ENCODE data around the gene ZNG1E.
"Not testable (repeated sequence)": the region's sequence is repeated elsewhere in the genome, so short reads cannot be mapped to it uniquely, and the experiment has no call there.

DNA sequence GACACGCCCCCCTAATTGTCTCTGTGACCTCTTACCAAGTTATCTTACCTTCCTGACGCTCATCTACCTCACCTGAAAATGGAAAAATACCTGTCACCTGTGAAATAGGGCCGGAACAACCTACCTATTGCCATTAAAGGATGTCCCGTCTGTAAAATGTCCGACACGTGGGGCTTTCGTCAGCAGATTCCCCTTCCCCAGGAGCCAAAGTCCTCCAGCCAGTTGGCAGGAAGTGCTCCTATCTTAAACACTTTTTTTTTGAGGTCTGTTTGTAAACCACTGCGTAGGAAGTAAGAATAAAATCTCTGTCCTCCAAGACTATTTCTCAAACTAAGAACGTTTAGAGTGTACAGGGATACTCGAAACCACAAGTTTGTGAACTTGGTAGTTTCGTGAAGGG is 661 bp downstream of the ZNG1E start:
- TF ChIP-seq, protein P1, sequence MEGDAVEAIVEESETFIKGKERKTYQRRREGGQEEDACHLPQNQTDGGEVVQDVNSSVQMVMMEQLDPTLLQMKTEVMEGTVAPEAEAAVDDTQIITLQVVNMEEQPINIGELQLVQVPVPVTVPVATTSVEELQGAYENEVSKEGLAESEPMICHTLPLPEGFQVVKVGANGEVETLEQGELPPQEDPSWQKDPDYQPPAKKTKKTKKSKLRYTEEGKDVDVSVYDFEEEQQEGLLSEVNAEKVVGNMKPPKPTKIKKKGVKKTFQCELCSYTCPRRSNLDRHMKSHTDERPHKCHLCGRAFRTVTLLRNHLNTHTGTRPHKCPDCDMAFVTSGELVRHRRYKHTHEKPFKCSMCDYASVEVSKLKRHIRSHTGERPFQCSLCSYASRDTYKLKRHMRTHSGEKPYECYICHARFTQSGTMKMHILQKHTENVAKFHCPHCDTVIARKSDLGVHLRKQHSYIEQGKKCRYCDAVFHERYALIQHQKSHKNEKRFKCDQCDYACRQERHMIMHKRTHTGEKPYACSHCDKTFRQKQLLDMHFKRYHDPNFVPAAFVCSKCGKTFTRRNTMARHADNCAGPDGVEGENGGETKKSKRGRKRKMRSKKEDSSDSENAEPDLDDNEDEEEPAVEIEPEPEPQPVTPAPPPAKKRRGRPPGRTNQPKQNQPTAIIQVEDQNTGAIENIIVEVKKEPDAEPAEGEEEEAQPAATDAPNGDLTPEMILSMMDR (optimal IDR thresholded peaks at IDR 0.05 in 1 of 3, IDR thresholded peaks at IDR 0.05 in 1 of 3, conservative IDR thresholded peaks at IDR 0.05 in 1 of 3; ENCODE audit: extremely low read depth in 1 of 3, insufficient read depth in 2 of 3, low read length in 3 of 3): not testable (repeated sequence)
- not testable (repeated sequence) for TF ChIP-seq EZH2 (IDR thresholded peaks at IDR 0.05; ENCODE audit: low read length)

Measured in keratinocyte (primary cell).